SK-N-SH treated with all-trans-retinoic acid at 6 μM for 48 hours (cell line): ENCODE data around the gene CCL22.

Source experiments
- ARNTL ChIP-seq: fragments of 450-650 bp; formaldehyde crosslinking; IDR thresholded peaks from 2 replicates; pipeline ENCODE4 v1.5.0; 2020; ENCODE audit warnings: low read depth, mild to moderate bottlenecking, moderate library complexity, borderline replicate concordance
- ISL1 ChIP-seq: fragments of 250-450 bp; sonication (Bioruptor Pico); IDR thresholded peaks from 2 replicates; pipeline ENCODE4 v2.1.2; 2022; ENCODE audit warnings: mild to moderate bottlenecking, moderate library complexity
- OSR1 ChIP-seq: fragments of 250-450 bp; sonication (Bioruptor Pico); IDR thresholded peaks from 2 replicates; pipeline ENCODE4 v1.8.0; 2022; ENCODE audit warnings: moderate library complexity, mild to moderate bottlenecking, inconsistent platforms
- ZFP3 ChIP-seq: fragments of 250-450 bp; sonication (Bioruptor Pico); IDR thresholded peaks from 2 replicates; pipeline ENCODE4 v1.5.0; 2020; ENCODE audit warnings: mild to moderate bottlenecking, moderate library complexity
- ZFP30 ChIP-seq: fragments of 450-650 bp; formaldehyde crosslinking; IDR thresholded peaks from 2 replicates; pipeline ENCODE4 v1.5.0; 2022; ENCODE audit warnings: mild to moderate bottlenecking, moderate library complexity
- ZNF70 ChIP-seq: fragments of 450-650 bp; formaldehyde crosslinking; IDR thresholded peaks from 2 replicates; pipeline ENCODE4 v1.5.0; 2020; ENCODE audit warnings: mild to moderate bottlenecking, moderate library complexity
- TF ChIP-seq, protein P1 (sequence below): fragments of 250-450 bp; sonication (Bioruptor Pico); IDR thresholded peaks from 2 replicates; pipeline ENCODE4 v1.5.1; 2020; ENCODE audit warnings: low read depth, mild to moderate bottlenecking, moderate library complexity
- TF ChIP-seq, protein P2 (sequence below): fragments of 250-450 bp; sonication (Bioruptor Pico); IDR thresholded peaks from 2 replicates; pipeline ENCODE4 v1.8.0; 2020; ENCODE audit warnings: mild to moderate bottlenecking, moderate library complexity, borderline replicate concordance

DNA sequence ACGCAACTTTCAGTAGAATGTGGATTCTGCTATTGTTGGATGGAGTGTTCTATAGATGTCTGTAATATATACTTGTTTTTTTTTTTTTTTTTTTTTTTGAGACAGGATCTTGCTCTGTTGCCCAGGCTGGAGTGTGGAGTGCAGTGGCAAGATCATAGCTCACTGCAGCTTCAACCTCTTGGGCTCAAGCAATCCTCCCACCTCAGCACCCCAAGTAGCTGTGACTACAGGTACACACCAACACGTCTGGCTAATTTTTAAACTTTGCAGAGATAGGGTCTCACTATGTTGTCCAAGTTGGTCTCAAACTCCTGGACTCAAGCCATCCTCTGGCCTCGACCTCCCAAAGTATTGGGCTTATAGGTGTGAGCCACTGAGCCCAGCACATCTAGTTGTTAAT lies 27.2 kb upstream of the CCL22 start:
- no peak for TF ChIP-seq ISL1 (CRISPR knock-in tag)
- TF ChIP-seq, protein P1, sequence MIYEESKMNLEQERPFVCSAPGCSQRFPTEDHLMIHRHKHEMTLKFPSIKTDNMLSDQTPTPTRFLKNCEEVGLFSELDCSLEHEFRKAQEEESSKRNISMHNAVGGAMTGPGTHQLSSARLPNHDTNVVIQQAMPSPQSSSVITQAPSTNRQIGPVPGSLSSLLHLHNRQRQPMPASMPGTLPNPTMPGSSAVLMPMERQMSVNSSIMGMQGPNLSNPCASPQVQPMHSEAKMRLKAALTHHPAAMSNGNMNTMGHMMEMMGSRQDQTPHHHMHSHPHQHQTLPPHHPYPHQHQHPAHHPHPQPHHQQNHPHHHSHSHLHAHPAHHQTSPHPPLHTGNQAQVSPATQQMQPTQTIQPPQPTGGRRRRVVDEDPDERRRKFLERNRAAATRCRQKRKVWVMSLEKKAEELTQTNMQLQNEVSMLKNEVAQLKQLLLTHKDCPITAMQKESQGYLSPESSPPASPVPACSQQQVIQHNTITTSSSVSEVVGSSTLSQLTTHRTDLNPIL (CRISPR knock-in tag) = no peak
- no peak for TF ChIP-seq ZNF70 (CRISPR knock-in tag)
- TF ChIP-seq ZFP3 (CRISPR knock-in tag) = no peak
- no peak for TF ChIP-seq ARNTL
- no peak for TF ChIP-seq ZFP30 (CRISPR knock-in tag)
- TF ChIP-seq OSR1 = no peak
- TF ChIP-seq, protein P2, sequence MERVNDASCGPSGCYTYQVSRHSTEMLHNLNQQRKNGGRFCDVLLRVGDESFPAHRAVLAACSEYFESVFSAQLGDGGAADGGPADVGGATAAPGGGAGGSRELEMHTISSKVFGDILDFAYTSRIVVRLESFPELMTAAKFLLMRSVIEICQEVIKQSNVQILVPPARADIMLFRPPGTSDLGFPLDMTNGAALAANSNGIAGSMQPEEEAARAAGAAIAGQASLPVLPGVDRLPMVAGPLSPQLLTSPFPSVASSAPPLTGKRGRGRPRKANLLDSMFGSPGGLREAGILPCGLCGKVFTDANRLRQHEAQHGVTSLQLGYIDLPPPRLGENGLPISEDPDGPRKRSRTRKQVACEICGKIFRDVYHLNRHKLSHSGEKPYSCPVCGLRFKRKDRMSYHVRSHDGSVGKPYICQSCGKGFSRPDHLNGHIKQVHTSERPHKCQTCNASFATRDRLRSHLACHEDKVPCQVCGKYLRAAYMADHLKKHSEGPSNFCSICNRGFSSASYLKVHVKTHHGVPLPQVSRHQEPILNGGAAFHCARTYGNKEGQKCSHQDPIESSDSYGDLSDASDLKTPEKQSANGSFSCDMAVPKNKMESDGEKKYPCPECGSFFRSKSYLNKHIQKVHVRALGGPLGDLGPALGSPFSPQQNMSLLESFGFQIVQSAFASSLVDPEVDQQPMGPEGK (CRISPR knock-in tag) = no peak
